Right cardiac atrium (tissue), 5 donors: Measurements from ENCODE around the gene LHFPL3. TPM values are rescaled to one million over a fixed set of nuclear protein-coding genes. Genes with fewer than 3 reads are reported as not detected.
A peak's percentile ranks its signal among the peaks of the same experiment; 100 is the strongest.

ENCODE experiments used
- ATAC-seq, 2 donors: fragments of 200-7000 bp; cut with Tn5 transposase; one replicate each; pipeline versions ENCODE4 v1.8.0 to v1.9.1; 2020; ENCODE audit warnings: moderate library complexity in 2 of 2, mild to moderate bottlenecking in 1 of 2
- DNase-seq, 3 donors: peaks; one replicate each; pipeline ENCODE4 v3.0.0-alpha.2; 2020
- H3K27ac ChIP-seq: one replicate; pipeline ENCODE4 v1.5.1; 2013; ENCODE audit warnings: mild to moderate bottlenecking, low read length, control low read depth, moderate library complexity
- H3K27me3 ChIP-seq: one replicate; pipeline ENCODE4 v1.6.1; 2013; ENCODE audit not compliant: control insufficient read depth, insufficient read depth
- H3K4me1 ChIP-seq: one replicate; pipeline ENCODE4 v1.6.1; 2013; ENCODE audit warnings: low read length; ENCODE audit not compliant: control insufficient read depth, insufficient read depth
- H3K4me3 ChIP-seq: one replicate; pipeline ENCODE4 v1.5.1; 2013; ENCODE audit warnings: low read length, control low read depth
- H3K9me3 ChIP-seq: one replicate; pipeline ENCODE4 v1.6.1; 2013; ENCODE audit warnings: low read length; ENCODE audit not compliant: control insufficient read depth
- WGBS: extraction: QIAGEN DNeasy Blood & Tissue Kit; methylation state at CpG from one replicate; pipeline ENCODE4 v1.1.7; 2013; 5-methylcytosine and 5-hydroxymethylcytosine counted together
- intact Hi-C, 4 donors: fragments of 100-400 bp; cut with DNase I; formaldehyde crosslinking; loops; one replicate each; pipeline versions ENCODE4 v1.11.0 to v1.14.0; 2022 to 2023
- polyA plus RNA-seq: library from polyadenylated mRNA; stranded (reverse); fragments of 200-250 nt; gene quantifications from one replicate; pipeline ENCODE4 v1.2.3, GENCODE V29; 2013
- total RNA-seq, 4 donors: library from RNA; stranded (reverse); fragmentation: NEBNext Ultra II Directional; extraction: Animal tissue kit (Norgen Biotek cat#: 25700); gene quantifications; one replicate each; pipeline ENCODE4 v1.2.1, GENCODE V29; 2021
- donor health status: healthy with polysubstance abuse.
- donor health status: DM: no; HTN: yes; CAD: no.
- donor health status: DM: no; HTN: no; CAD: no.
- donor health status: DM: no; HTN: yes; CAD: no; lungs with severe emphysema.
- donor health status: DM: yes; HTN: yes; CAD: no.

Gene LHFPL3
- total and polyA plus RNA-seq, 5 donors: not detected

DNA sequence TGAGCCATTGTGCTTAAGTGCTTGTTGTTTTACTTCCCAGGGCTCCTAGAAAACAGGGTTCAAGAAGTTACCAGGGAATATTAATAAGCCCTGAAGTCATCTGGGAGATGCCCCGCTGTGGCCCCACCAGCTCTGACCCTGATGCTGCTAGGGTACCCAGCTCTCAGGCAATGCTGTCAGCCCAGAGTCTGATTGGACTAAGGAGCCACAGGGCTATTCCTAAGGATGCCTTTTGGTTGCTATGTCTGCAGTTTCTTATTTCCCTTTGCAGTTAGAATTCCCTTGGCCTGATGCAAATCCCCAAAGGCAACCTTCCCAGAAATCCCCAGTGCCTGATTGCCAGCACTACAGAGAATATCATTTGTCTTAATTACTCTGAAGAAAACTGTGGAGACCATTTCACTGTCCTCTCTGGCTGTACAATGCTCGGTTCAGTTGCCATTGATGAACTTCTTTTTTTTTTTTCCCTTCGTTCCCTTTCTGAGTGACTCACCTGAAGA is 448.9 kb downstream of the LHFPL3 start:
- Histone ChIP-seq H3K9me3 (no peaks in the 10 kb centered on the region), H3K4me1 (no peaks in the 10 kb centered on the region), H3K4me3 (no peak overlapping the region), H3K27me3 (no peaks in the 10 kb centered on the region), H3K27ac (no peak overlapping the region)
- no peak for DNase-seq
- intact Hi-C loops: no loop called here
- WGBS: 61% methylated on average over 3 of the region's 3 CpGs
- no peak for ATAC-seq

- Histone ChIP-seq H3K9me3 (no peaks in the 10 kb centered on the region), H3K4me1 (no peaks in the 10 kb centered on the region), H3K4me3 (no peak overlapping the region), H3K27ac (no peak overlapping the region), H3K27me3 (no peaks in the 10 kb centered on the region)
- intact Hi-C loops: no loop called here
- DNase-seq: no peak
- 82% methylated on average over 2 of the region's 2 CpGs for WGBS
- ATAC-seq: no peak
Measured at GRCh38 chr7:104779888-104780287, 451.5 kb downstream of the LHFPL3 start.

DNA sequence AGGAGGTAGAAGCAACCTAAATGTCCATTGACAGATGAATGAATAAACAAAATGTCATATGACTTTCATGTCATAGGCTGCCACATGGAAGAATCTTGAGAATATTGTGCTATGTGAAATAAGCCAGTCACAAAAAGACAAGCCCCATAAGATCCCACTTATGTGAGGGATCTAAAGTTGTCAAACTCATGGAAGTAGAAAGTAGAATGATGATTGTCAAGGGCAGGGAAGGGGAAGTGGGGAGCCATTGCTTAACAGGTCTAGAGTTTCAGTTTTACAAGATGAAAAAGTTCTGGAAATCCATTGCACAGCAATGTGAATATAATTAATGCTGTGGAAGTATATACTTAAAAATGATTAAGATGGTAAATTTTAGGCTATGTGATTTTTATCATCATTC is 456.3 kb downstream of the LHFPL3 start:
- no peak overlapping the region for H3K27ac ChIP-seq
- no peak overlapping the region for H3K4me3 ChIP-seq
- no peak for ATAC-seq
- no peaks in the 10 kb centered on the region for H3K27me3 ChIP-seq
- intact Hi-C loops: no loop called here
- DNase-seq: no peak
- H3K4me1 ChIP-seq: no peaks in the 10 kb centered on the region
- H3K9me3 ChIP-seq: no peaks in the 10 kb centered on the region

DNA sequence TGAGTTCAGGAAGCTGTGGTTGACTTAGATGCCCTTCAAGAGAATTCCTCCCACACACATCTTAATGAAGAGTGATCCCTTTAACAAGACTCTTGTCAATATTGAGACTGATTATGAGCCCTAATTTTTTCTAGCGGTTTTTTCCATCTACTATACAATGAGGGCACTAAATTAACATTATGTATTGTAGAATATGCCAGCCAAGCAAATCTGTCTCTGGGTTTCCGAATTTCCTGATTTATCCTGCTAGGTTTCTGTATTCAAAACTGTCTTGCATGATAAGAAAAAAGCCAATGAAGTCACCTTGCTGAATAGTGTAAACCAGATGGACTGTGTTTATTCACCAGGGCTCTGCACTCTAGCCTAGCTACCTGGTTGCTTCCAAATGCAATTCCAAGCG is 461.4 kb downstream of the LHFPL3 start:
- WGBS: 65% methylated on average over 3 of the region's 3 CpGs
- Histone ChIP-seq H3K9me3 (no peaks in the 10 kb centered on the region), H3K4me1 (no peaks in the 10 kb centered on the region), H3K27ac (no peak overlapping the region), H3K27me3 (no peaks in the 10 kb centered on the region), H3K4me3 (no peak overlapping the region)
- intact Hi-C loops: no loop called here
- DNase-seq (no peak), ATAC-seq (no peak)

GRCh38 chr7:104790440-104790839 is 462.0 kb downstream of the LHFPL3 start:
- ATAC-seq: no peak
- intact Hi-C loops: no loop called here
- no peak for DNase-seq
- H3K4me3 ChIP-seq: no peak overlapping the region
- H3K27me3 ChIP-seq: no peaks in the 10 kb centered on the region
- WGBS: 52% methylated on average over 2 of the region's 2 CpGs
- H3K4me1 ChIP-seq: no peaks in the 10 kb centered on the region
- H3K27ac ChIP-seq: no peak overlapping the region
- H3K9me3 ChIP-seq: no peaks in the 10 kb centered on the region

DNA sequence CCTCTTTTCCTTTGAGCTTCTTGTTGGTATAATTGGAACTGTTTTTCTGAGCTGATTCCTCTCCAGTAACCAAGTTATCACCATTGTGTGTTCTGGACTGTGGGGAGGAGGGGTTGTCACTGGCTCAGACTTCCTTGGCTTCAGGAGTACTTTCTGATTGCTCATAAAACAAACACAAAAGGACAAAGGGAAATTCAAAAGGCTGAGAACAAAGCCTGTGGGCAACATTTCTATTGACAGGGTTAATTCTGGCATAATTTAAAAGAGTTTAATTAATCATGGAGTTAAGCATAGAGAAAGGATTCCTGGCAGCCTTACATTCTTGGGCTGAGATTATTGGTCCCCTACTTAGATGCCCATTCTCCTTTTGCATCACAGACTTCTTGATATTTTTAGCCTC is 462.7 kb downstream of the LHFPL3 start:
- no peak overlapping the region for H3K27ac ChIP-seq
- H3K27me3 ChIP-seq: no peaks in the 10 kb centered on the region
- intact Hi-C loops: no loop called here
- ATAC-seq (peak in 1 of 2 donors; percentile 65), DNase-seq (no peak)
- H3K9me3 ChIP-seq: no peaks in the 10 kb centered on the region
- no peak overlapping the region for H3K4me3 ChIP-seq
- no peaks in the 10 kb centered on the region for H3K4me1 ChIP-seq

DNA sequence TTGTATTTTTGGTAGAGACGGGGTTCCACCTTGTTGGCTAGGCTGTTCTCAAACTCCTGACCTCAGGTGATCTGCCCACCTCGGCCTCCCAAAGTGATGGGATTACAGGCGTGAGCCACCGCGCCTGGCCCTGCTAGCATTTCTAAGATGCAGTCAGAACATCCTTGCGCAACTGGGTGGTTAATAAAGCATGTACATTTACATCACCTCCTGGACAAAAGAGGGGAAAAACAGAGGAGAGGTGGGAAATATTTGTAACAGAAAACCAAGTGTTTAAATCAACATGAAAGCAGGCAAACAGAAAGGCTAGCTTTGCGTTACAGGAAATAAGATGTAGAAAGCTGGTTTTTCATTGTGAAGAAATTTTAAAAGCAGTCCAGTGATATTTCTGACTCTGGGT is 464.7 kb downstream of the LHFPL3 start:
- DNase-seq: no peak
- Histone ChIP-seq H3K4me1 (no peaks in the 10 kb centered on the region), H3K4me3 (no peak overlapping the region), H3K9me3 (no peaks in the 10 kb centered on the region), H3K27ac (no peak overlapping the region), H3K27me3 (no peaks in the 10 kb centered on the region)
- WGBS: 86% methylated on average over 7 of the region's 7 CpGs
- intact Hi-C loops: no loop called here
- ATAC-seq: no peak

DNA sequence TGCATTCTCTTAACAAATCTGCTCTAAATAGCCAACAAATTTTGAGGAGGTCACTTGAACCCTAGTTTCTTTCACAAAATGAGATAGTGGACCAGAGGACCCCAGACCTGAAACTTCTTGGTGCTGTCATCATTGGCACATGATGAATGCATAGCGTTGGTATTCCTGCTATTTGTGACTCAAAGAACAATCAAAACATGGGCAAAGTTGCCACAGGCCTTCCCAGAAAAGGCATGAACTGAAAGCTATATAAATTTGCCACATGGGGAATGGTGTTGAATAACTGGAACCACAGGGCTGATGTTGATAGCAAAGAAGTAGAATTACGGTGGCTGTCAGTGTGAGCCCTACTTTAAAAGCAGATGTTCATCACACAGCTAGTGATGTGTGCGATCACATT is 465.8 kb downstream of the LHFPL3 start:
- Histone ChIP-seq H3K4me1 (no peaks in the 10 kb centered on the region), H3K4me3 (no peak overlapping the region), H3K27ac (no peak overlapping the region), H3K27me3 (no peaks in the 10 kb centered on the region), H3K9me3 (no peaks in the 10 kb centered on the region)
- no peak for DNase-seq
- 83% methylated on average over 3 of the region's 3 CpGs for WGBS
- intact Hi-C loops: no loop called here
- no peak for ATAC-seq

DNA sequence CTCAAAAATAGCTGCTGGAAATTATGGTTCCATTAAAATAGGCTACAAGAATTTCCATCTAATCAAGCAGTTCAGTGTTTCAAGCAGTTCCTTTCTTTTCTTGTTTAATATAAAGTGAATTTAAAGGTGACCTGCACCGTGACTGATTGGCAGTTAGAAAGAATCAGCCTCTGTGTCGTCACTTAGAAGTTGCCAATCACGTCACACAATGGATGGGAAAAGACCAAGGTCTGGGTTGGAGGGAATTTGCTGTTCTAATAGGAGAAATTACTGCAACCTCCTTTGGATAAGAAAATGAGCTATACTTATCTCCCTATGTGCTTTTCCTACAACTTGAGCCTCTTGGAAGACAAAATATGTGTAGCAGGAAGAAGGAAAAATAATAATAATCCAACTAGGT is 466.2 kb downstream of the LHFPL3 start:
- ATAC-seq: no peak
- no peaks in the 10 kb centered on the region for H3K4me1 ChIP-seq
- no peak overlapping the region for H3K27ac ChIP-seq
- no peaks in the 10 kb centered on the region for H3K27me3 ChIP-seq
- H3K4me3 ChIP-seq: no peak overlapping the region
- no peak for DNase-seq
- no peaks in the 10 kb centered on the region for H3K9me3 ChIP-seq
- intact Hi-C loops: no loop called here
- 59% methylated on average over 3 of the region's 3 CpGs for WGBS

- Histone ChIP-seq H3K27me3 (no peaks in the 10 kb centered on the region), H3K4me1 (no peaks in the 10 kb centered on the region), H3K27ac (no peak overlapping the region), H3K9me3 (no peaks in the 10 kb centered on the region), H3K4me3 (no peak overlapping the region)
- intact Hi-C loops: no loop called here
- 57% methylated on average over 7 of the region's 7 CpGs for WGBS
- DNase-seq (no peak), ATAC-seq (no peak)
Measured at GRCh38 chr7:104795086-104795485, 466.7 kb downstream of the LHFPL3 start.

DNA sequence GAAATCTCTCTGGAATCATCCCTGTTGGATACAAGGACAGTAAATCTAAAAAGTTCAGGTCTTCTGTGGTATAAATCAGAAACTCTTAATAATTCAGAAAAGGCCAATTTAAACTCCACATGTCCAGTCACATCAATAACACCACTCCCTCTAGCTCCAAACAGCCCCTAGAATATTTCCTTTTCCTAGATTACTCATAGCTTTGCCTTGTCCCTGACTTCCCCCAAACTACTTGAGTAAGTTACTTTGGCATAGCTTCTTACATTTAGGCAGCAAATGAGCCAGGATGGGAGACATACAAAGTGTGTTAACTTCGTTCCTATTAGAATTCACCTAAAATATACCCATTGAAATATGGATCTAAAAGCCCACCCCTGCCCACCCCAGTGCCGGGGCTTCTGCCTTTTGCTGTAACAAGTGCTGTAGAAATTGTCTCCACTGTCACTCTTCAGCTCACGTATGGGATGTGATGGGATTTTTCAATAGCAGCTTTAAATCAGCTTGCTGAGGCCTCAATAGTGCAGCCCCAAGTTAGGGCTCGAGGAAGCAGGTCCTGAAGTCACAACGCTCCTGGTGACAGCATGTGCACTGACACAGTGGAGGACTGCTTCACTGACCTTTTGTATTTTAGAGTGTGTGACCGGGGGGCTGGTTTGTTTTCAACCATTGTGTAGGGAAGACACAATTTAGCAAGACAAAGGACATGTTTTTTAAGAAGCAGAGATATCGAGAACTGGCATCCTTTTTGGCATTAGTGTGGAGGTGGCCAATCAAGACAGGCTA is 467.4 kb downstream of the LHFPL3 start:
- H3K9me3 ChIP-seq: no peaks in the 10 kb centered on the region
- no peak overlapping the region for H3K27ac ChIP-seq
- ATAC-seq (no peak), DNase-seq (no peak)
- no peak overlapping the region for H3K4me3 ChIP-seq
- H3K27me3 ChIP-seq: no peaks in the 10 kb centered on the region
- WGBS: 72% methylated on average over 7 of the region's 7 CpGs
- intact Hi-C loops: no loop called here
- no peaks in the 10 kb centered on the region for H3K4me1 ChIP-seq

GRCh38 chr7:104800307-104800706 is 471.9 kb downstream of the LHFPL3 start:
- Histone ChIP-seq H3K4me1 (no peaks in the 10 kb centered on the region), H3K9me3 (no peaks in the 10 kb centered on the region), H3K27me3 (no peaks in the 10 kb centered on the region), H3K27ac (no peak overlapping the region), H3K4me3 (no peak overlapping the region)
- ATAC-seq: no peak
- DNase-seq: no peak
- 70% methylated on average over 4 of the region's 4 CpGs for WGBS
- intact Hi-C loops: no loop called here
